H1 (cell line): Measurements from ENCODE around the gene FHL1. TPM values are rescaled to one million over a fixed set of nuclear protein-coding genes. Genes with fewer than 3 reads are reported as not detected.

ENCODE experiments used
- CTCF ChIA-PET: fragments of 300-600 bp; sonication (Branson Sonifier 250); formaldehyde crosslinking; loops from one replicate; lab custom pipeline; 2021; ENCODE audit not compliant: partially characterized antibody; lab: Charles Lee
- POLR2A ChIA-PET: fragments of 300-600 bp; sonication (Branson Sonifier 250); formaldehyde crosslinking; loops from one replicate; lab custom pipeline; 2021; ENCODE audit warnings: inconsistent platforms; ENCODE audit not compliant: partially characterized antibody; lab: Charles Lee
- DNase-seq, 2 experiments: peaks; one replicate each; pipeline versions ENCODE4 v3.0.0 to v3.0.0-alpha.2; 2010 to 2022; ENCODE audit warnings: low spot score in 2 of 2, low read depth in 1 of 2, mixed read lengths in 1 of 2
- FAIRE-seq: peaks from 2 replicates; lab custom pipeline; 2011; peaks lifted over from hg19 to GRCh38; lab: Jason Lieb, UNC
- H2AFZ ChIP-seq: 2 replicates; pipeline ENCODE4 v1.8.1; 2012; ENCODE audit warnings: low read length, inconsistent platforms
- H2AK5ac ChIP-seq: 2 replicates; pipeline ENCODE4 v1.6.1; 2013; ENCODE audit warnings: low read depth, low read length
- H2BK120ac ChIP-seq: replicated peaks from 2 replicates; pipeline ENCODE3; 2013; ENCODE audit warnings: low read depth, low read length, inconsistent platforms
- H2BK12ac ChIP-seq: 2 replicates; pipeline ENCODE4 v1.6.1; 2013; ENCODE audit warnings: low read depth, low read length
- H2BK15ac ChIP-seq: 2 replicates; pipeline ENCODE4 v1.6.1; 2013; ENCODE audit warnings: low read length
- H2BK20ac ChIP-seq: 2 replicates; pipeline ENCODE4 v1.6.1; 2013; ENCODE audit warnings: low read length
- H2BK5ac ChIP-seq: 2 replicates; pipeline ENCODE4 v1.6.1; 2013; ENCODE audit warnings: low read depth, low read length
- H3K14ac ChIP-seq: 2 replicates; pipeline ENCODE4 v1.6.1; 2013; ENCODE audit warnings: inconsistent platforms; ENCODE audit not compliant: insufficient read length
- H3K18ac ChIP-seq: 2 replicates; pipeline ENCODE4 v1.6.1; 2013; ENCODE audit warnings: low read length; ENCODE audit errors: extremely low read depth
- H3K23ac ChIP-seq: 2 replicates; pipeline ENCODE4 v1.6.1; 2013; ENCODE audit warnings: inconsistent platforms; ENCODE audit not compliant: insufficient read length
- H3K23me2 ChIP-seq: 2 replicates; pipeline ENCODE4 v1.6.1; 2013; ENCODE audit warnings: low read depth, low read length
- H3K27ac ChIP-seq: 2 replicates; pipeline ENCODE4 v1.6.1; 2011; ENCODE audit warnings: low read depth, low read length, inconsistent platforms
- H3K27me3 ChIP-seq, 4 experiments: replicated peaks in 1 of 4; 1 replicate in 1 of 4; 2 replicates in 3 of 4; pipeline versions ENCODE4 v1.6.1 to v1.8.1; 2011 to 2013; ENCODE audit warnings: low read length in 3 of 4, mild to moderate bottlenecking in 3 of 4, inconsistent platforms in 2 of 4, mixed read lengths in 2 of 4, moderate library complexity in 1 of 4; ENCODE audit not compliant: control insufficient read depth in 3 of 4, insufficient read depth in 3 of 4; ENCODE audit errors: extremely low read depth in 1 of 4
- H3K36me3 ChIP-seq, 4 experiments: 2 replicates each; pipeline versions ENCODE4 v1.6.1 to v1.8.1; 2011 to 2013; ENCODE audit warnings: mild to moderate bottlenecking in 4 of 4, low read length in 3 of 4, moderate library complexity in 2 of 4, control low read depth in 1 of 4, inconsistent platforms in 1 of 4; ENCODE audit not compliant: insufficient read depth in 4 of 4, control insufficient read depth in 2 of 4
- H3K4ac ChIP-seq: replicated peaks from 2 replicates; pipeline ENCODE3; 2013; ENCODE audit warnings: low read length, low read depth, mixed read lengths, inconsistent platforms; ENCODE audit not compliant: insufficient read length
- H3K4me1 ChIP-seq, 4 experiments: replicated peaks in 1 of 4; 1 replicate in 1 of 4; 2 replicates in 3 of 4; pipeline versions ENCODE4 v1.6.1 to v1.8.1; 2011 to 2013; ENCODE audit warnings: low read length in 3 of 4, inconsistent platforms in 2 of 4, mixed read lengths in 1 of 4; ENCODE audit not compliant: insufficient read depth in 4 of 4, control insufficient read depth in 3 of 4
- H3K4me2 ChIP-seq, 2 experiments: 2 replicates each; pipeline versions ENCODE4 v1.6.1 to v1.8.1; 2011 to 2013; ENCODE audit warnings: low read depth in 2 of 2, low read length in 2 of 2, control low read depth in 1 of 2, inconsistent platforms in 1 of 2, mild to moderate bottlenecking in 1 of 2; ENCODE audit not compliant: insufficient read depth in 1 of 2
- H3K4me3 ChIP-seq, 4 experiments: fragments of 200-600, 300-600 bp in 1 of 4; sonication (generic), shearing (Covaris generic), sonication (Bioruptor Twin) in 1 of 4; 2 replicates each; pipeline versions ENCODE4 v1.5.1 to v1.8.1; 2011 to 2016; ENCODE audit warnings: low read length in 4 of 4, low read depth in 3 of 4, control low read depth in 2 of 4, inconsistent platforms in 2 of 4, mild to moderate bottlenecking in 2 of 4, mixed read lengths in 1 of 4, moderate library complexity in 1 of 4; ENCODE audit not compliant: insufficient read depth in 2 of 4; ENCODE audit errors: extremely low read depth in 1 of 4
- H3K56ac ChIP-seq: replicated peaks from 2 replicates; pipeline ENCODE3; 2013; ENCODE audit warnings: low read depth, mild to moderate bottlenecking, mixed read lengths, low read length, inconsistent platforms; ENCODE audit not compliant: insufficient read length
- H3K79me1 ChIP-seq: 2 replicates; pipeline ENCODE4 v1.6.1; 2013; ENCODE audit warnings: low read depth, low read length, control low read depth
- H3K79me2 ChIP-seq, 2 experiments: 2 replicates each; pipeline versions ENCODE4 v1.6.1 to v1.8.1; 2012 to 2013; ENCODE audit warnings: low read length in 2 of 2, mild to moderate bottlenecking in 2 of 2, inconsistent platforms in 1 of 2; ENCODE audit not compliant: insufficient read depth in 2 of 2, control insufficient read depth in 1 of 2
- H3K9ac ChIP-seq, 4 experiments: replicated peaks in 1 of 4; 1 replicate in 1 of 4; 2 replicates in 3 of 4; pipeline versions ENCODE4 v1.6.1 to v1.8.1; 2011 to 2013; ENCODE audit warnings: low read depth in 3 of 4, low read length in 3 of 4, control low read depth in 2 of 4, mild to moderate bottlenecking in 2 of 4, moderate library complexity in 2 of 4, inconsistent platforms in 1 of 4; ENCODE audit errors: extremely low read depth in 1 of 4
- H3K9me3 ChIP-seq, 2 experiments: 2 replicates each; pipeline versions ENCODE4 v1.6.1 to v1.8.1; 2012 to 2013; ENCODE audit warnings: mild to moderate bottlenecking in 2 of 2, moderate library complexity in 2 of 2, control low read depth in 1 of 2, inconsistent platforms in 1 of 2, low read depth in 1 of 2, low read length in 1 of 2, mixed read lengths in 1 of 2; ENCODE audit not compliant: insufficient read depth in 2 of 2
- H4K20me1 ChIP-seq, 2 experiments: replicated peaks in 1 of 2; 2 replicates each; pipeline versions ENCODE3 to v1.8.1; 2011 to 2013; ENCODE audit warnings: inconsistent platforms in 2 of 2, low read length in 2 of 2, mild to moderate bottlenecking in 1 of 2; ENCODE audit not compliant: insufficient read depth in 2 of 2, control insufficient read depth in 1 of 2
- H4K5ac ChIP-seq: 2 replicates; pipeline ENCODE4 v1.6.1; 2013; ENCODE audit warnings: low read length, low read depth, mixed read lengths, inconsistent platforms; ENCODE audit not compliant: insufficient read length
- H4K8ac ChIP-seq: 2 replicates; pipeline ENCODE4 v1.8.0; 2013; ENCODE audit warnings: mild to moderate bottlenecking, moderate library complexity, low read length, inconsistent platforms; ENCODE audit not compliant: insufficient read depth; ENCODE audit errors: extremely low read depth
- H4K91ac ChIP-seq: replicated peaks from 2 replicates; pipeline ENCODE3; 2013; ENCODE audit warnings: low read length, mixed read lengths, inconsistent platforms; ENCODE audit not compliant: insufficient read length
- ATF2 ChIP-seq: IDR thresholded peaks from 2 replicates; pipeline ENCODE4 v1.6.1; 2012; ENCODE audit warnings: low read length, inconsistent platforms
- CTBP2 ChIP-seq: IDR thresholded peaks from 2 replicates; pipeline ENCODE4 v1.7.0; 2011; ENCODE audit warnings: borderline replicate concordance, mild to moderate bottlenecking, moderate library complexity, mixed read lengths, low read length; ENCODE audit not compliant: insufficient read depth, insufficient read length
- EZH2 ChIP-seq: fragments of 200-600 bp; sonication (generic); IDR thresholded peaks from 2 replicates; pipeline ENCODE4 v1.7.1; 2012; ENCODE audit warnings: low read depth, mild to moderate bottlenecking, moderate library complexity, low read length, inconsistent platforms; ENCODE audit not compliant: severe bottlenecking
- GABPA ChIP-seq: IDR thresholded peaks from 2 replicates; pipeline ENCODE4 v1.6.1; 2011; ENCODE audit warnings: mild to moderate bottlenecking, low read length, moderate library complexity, borderline replicate concordance; ENCODE audit not compliant: insufficient read depth
- HDAC2 ChIP-seq, 2 experiments: fragments of 300-600 bp in 1 of 2; sonication (generic) in 1 of 2; IDR thresholded peaks; 2 replicates each; pipeline ENCODE4 v1.6.1; 2011 to 2012; ENCODE audit warnings: low read depth in 2 of 2, low read length in 2 of 2, mild to moderate bottlenecking in 2 of 2, moderate library complexity in 2 of 2, borderline replicate concordance in 1 of 2, inconsistent platforms in 1 of 2
- JUN ChIP-seq: IDR thresholded peaks from 2 replicates; pipeline ENCODE4 v1.6.1; 2011; ENCODE audit warnings: low read depth, mild to moderate bottlenecking, improper control_type of control experiment, low read length
- JUND ChIP-seq: IDR thresholded peaks from 2 replicates; pipeline ENCODE4 v1.6.1; 2011; ENCODE audit warnings: mild to moderate bottlenecking, improper control_type of control experiment, low read length
- KDM5A ChIP-seq: fragments of 200-600 bp; IDR thresholded peaks from 2 replicates; pipeline ENCODE4 v1.7.1; 2012; ENCODE audit warnings: mild to moderate bottlenecking, low read length, inconsistent platforms, mixed read lengths
- MAX ChIP-seq: IDR thresholded peaks from 2 replicates; pipeline ENCODE4 v1.6.1; 2012; ENCODE audit warnings: inconsistent platforms
- TAF7 ChIP-seq: optimal IDR thresholded peaks from 2 replicates; pipeline ENCODE3; 2011; ENCODE audit warnings: low read depth, mild to moderate bottlenecking, inconsistent platforms, low read length, moderate library complexity, borderline replicate concordance
- WGBS, 2 experiments: shearing (Covaris generic) in 1 of 2; methylation state at CpG; one replicate each; pipeline versions ENCODE4 v1.1.6 to v1.1.7; 2013 to 2015; ENCODE audit warnings: low lambda C conversion rate in 2 of 2, mixed read lengths in 2 of 2, inconsistent platforms in 1 of 2, low coverage in 1 of 2, missing lambda C conversion rate in 1 of 2; ENCODE audit not compliant: insufficient replicate concordance in 2 of 2, insufficient coverage in 1 of 2, insufficient read length in 1 of 2; ENCODE audit errors: extremely low coverage in 1 of 2, missing lambda C conversion rate in 1 of 2; 5-methylcytosine and 5-hydroxymethylcytosine counted together
- polyA plus RNA-seq, 7 experiments: library from polyadenylated mRNA; depleted of rRNA in 3 of 7; stranded (reverse) in 5 of 7; unstranded in 2 of 7; fragments of >200 nt in 5 of 7; fragments of 200-250 nt in 2 of 7; gene quantifications; 1 replicate in 5 of 7; 2 replicates in 1 of 7; 4 replicates in 1 of 7; pipeline versions ENCODE4 v1.2.1 to v1.2.3, GENCODE V29; 2011 to 2013; ENCODE audit warnings: missing spikeins in 2 of 7, mixed read lengths in 2 of 7
- total RNA-seq: library from RNA; stranded (reverse); fragmentation: NEBNext Ultra II Directional; extraction: Animal tissue kit (Norgen Biotek cat#: 25700); gene quantifications from 2 replicates; pipeline ENCODE4 v1.2.1, GENCODE V29; 2021

FHL1 gene
- total and polyA plus RNA-seq, 2 of the 8 experiments (the other 6 are each of a cell fraction or from before 2014, with no cell fraction given) = 45.0 to 56.5 TPM

GRCh38 chrX:136189222-136189621 lies 41.9 kb downstream of the FHL1 start:
- Histone ChIP-seq H3K4me2 (no peak overlapping the region), H2BK20ac (no peak overlapping the region), H3K56ac (no peak overlapping the region), H3K79me2 (no peaks in the 10 kb centered on the region), H3K4me3 (no peak overlapping the region), H4K5ac (no peak overlapping the region), H3K18ac (no peak overlapping the region), H3K27ac (no peak overlapping the region), H3K27me3 (no peaks in the 10 kb centered on the region), H3K14ac (no peak overlapping the region), H4K8ac (no peak overlapping the region), H2BK15ac (no peak overlapping the region), H4K20me1 (peaks cover 0 to 2% of the 10 kb centered on the region in 2 experiments), H3K4me1 (no peaks in the 10 kb centered on the region), H2AFZ (no peak overlapping the region), H4K91ac (no peak overlapping the region), H2BK120ac (no peak overlapping the region), H3K36me3 (no peaks in the 10 kb centered on the region), H3K23me2 (no peaks in the 10 kb centered on the region), H3K4ac (no peak overlapping the region), H2AK5ac (no peak overlapping the region), H3K23ac (no peak overlapping the region), H3K79me1 (no peaks in the 10 kb centered on the region), H2BK12ac (no peak overlapping the region), H2BK5ac (no peak overlapping the region), H3K9me3 (no peaks in the 10 kb centered on the region), H3K9ac (no peak overlapping the region)
- 90% methylated on average over 2 of the region's 2 CpGs; no CpG with 5 or more reads in 1 of the 2 experiments for WGBS, 2 experiments
- ChIA-PET POLR2A (no interaction called here), CTCF (interaction anchor here (0.7 kb wide), 1 partner anchor 26 kb away, joined by 3 read pairs; no protein-coding TSS in a partner anchor)
- FAIRE-seq = no peak
- no peak for DNase-seq
- TF ChIP-seq JUND (no peak), JUN (no peak), ATF2 (no peak), HDAC2 (IDR thresholded peaks at IDR 0.05; ENCODE audit: borderline replicate concordance in 1 of 2, low read depth in 2 of 2, low read length in 2 of 2) (no peak), GABPA (no peak), EZH2 (no peak), TAF7 (no peak), CTBP2 (no peak), MAX (no peak), KDM5A (no peak)
